H1 (cell line): ENCODE data around the gene BYSL. TPM values are rescaled to one million over a fixed set of nuclear protein-coding genes. Genes with fewer than 3 reads are reported as not detected.

Source experiments
- CBX5 ChIP-seq: fragments of 300-800, 300-1000 bp; sonication (generic); IDR thresholded peaks from 2 replicates; pipeline ENCODE4 v1.7.1; 2016; ENCODE audit warnings: antibody characterized with exemption, low read length, low read depth
- NANOG ChIP-seq: IDR thresholded peaks from 2 replicates; pipeline ENCODE4 v1.6.1; 2011; ENCODE audit warnings: low read length, low read depth, mild to moderate bottlenecking, inconsistent platforms; ENCODE audit not compliant: insufficient read depth, poor library complexity, severe bottlenecking
- PHF8 ChIP-seq: fragments of 200-600 bp; sonication (generic); conservative IDR thresholded peaks from 2 replicates; pipeline ENCODE4 v1.7.1; 2012; ENCODE audit warnings: low read depth, mild to moderate bottlenecking, inconsistent platforms, low read length, moderate library complexity
- POLR2AphosphoS5 ChIP-seq: IDR thresholded peaks from 2 replicates; pipeline ENCODE4 v1.6.1; 2011; ENCODE audit warnings: low read depth, low read length
- polyA plus RNA-seq, 7 experiments: library from polyadenylated mRNA; depleted of rRNA in 3 of 7; stranded (reverse) in 5 of 7; unstranded in 2 of 7; fragments of >200 nt in 5 of 7; fragments of 200-250 nt in 2 of 7; gene quantifications; 1 replicate in 5 of 7; 2 replicates in 1 of 7; 4 replicates in 1 of 7; pipeline versions ENCODE4 v1.2.1 to v1.2.3, GENCODE V29; 2011 to 2013; ENCODE audit warnings: missing spikeins in 2 of 7, mixed read lengths in 2 of 7
- total RNA-seq: library from RNA; stranded (reverse); fragmentation: NEBNext Ultra II Directional; extraction: Animal tissue kit (Norgen Biotek cat#: 25700); gene quantifications from 2 replicates; pipeline ENCODE4 v1.2.1, GENCODE V29; 2021

The BYSL gene
- total and polyA plus RNA-seq, 2 of the 8 experiments (the other 6 are each of a cell fraction or from before 2014, with no cell fraction given) = 37.3 to 49.2 TPM

- no peak for TF ChIP-seq CBX5
- no peak for TF ChIP-seq PHF8
- no peak for TF ChIP-seq NANOG
- no peak for TF ChIP-seq POLR2AphosphoS5
Measured at GRCh38 chr6:41937472-41937860, 16.2 kb downstream of the BYSL start (continued).
